ENCODE results near the gene TPSB2. TPM values are rescaled to one million over a fixed set of nuclear protein-coding genes. Genes with fewer than 3 reads are reported as not detected.

TPSB2 gene
- total RNA-seq, 1 donor from 2014 or later: 168 TPM

DNA sequence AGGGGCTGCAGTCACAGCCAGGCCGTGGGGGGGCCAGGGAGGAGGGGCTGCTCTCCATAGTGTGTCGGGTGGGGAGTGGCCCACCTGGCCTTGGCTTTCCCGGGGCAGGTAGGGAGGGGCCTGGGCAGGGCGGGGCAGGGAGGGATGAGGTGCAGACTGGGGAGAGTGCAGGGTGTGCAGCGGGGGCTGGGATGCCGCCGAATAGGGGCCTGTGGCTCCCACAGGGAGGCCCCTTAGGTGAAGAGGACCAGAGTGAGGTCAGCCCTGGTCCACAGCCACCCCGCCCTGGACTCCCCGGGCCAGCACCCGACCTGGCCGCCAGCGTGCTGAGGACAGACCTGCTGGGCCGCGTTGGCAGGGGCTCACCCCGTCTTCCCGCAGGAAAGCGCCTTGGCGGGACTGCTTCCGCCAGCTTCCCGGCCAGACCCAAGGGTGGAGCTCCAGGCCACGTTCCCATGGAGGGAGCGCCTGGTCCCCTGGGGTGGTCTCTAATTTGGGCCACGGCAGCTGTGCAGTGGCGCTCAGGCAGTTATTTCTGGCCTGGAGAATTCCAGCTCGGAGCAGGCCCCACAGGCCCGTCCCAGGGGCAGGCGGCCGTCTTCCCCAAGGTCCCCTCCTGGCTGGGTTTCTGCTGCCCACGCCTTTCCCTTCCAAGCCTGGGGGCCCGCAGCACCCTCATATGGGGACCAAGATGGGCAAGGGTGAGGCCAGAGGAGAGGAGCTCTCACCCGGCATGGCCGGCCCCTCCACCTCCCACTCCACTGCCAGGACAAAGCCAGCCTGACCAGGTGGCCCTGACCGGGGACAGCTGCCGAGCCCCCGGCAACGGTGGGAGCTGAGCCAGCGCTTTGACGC is 49.2 kb downstream of the TPSB2 start:
- peaks cover 16% of the 10 kb centered on the region for H3K4me1 ChIP-seq
- no peak for ATAC-seq
- H3K4me3 ChIP-seq: no peak overlapping the region
- DNase-seq: no peak
- TF ChIP-seq, protein P1, sequence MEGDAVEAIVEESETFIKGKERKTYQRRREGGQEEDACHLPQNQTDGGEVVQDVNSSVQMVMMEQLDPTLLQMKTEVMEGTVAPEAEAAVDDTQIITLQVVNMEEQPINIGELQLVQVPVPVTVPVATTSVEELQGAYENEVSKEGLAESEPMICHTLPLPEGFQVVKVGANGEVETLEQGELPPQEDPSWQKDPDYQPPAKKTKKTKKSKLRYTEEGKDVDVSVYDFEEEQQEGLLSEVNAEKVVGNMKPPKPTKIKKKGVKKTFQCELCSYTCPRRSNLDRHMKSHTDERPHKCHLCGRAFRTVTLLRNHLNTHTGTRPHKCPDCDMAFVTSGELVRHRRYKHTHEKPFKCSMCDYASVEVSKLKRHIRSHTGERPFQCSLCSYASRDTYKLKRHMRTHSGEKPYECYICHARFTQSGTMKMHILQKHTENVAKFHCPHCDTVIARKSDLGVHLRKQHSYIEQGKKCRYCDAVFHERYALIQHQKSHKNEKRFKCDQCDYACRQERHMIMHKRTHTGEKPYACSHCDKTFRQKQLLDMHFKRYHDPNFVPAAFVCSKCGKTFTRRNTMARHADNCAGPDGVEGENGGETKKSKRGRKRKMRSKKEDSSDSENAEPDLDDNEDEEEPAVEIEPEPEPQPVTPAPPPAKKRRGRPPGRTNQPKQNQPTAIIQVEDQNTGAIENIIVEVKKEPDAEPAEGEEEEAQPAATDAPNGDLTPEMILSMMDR (IDR thresholded peaks at IDR 0.05): no peak
- H3K36me3 ChIP-seq: no peaks in the 10 kb centered on the region
- H3K9me3 ChIP-seq: no peaks in the 10 kb centered on the region
- H3K27me3 ChIP-seq (ENCODE audit: low read depth): peaks cover 4% of the 10 kb centered on the region
- no peak overlapping the region for H3K27ac ChIP-seq
- intact Hi-C loops (cut with DNase I): no loop called here

Other genes with a start within 250 kb of the TPSB2 start
- gene SOX8, start 248.4 kb downstream of the TPSB2 start, total RNA-seq: 0.15 TPM
- gene SSTR5, start 157.4 kb downstream of the TPSB2 start, total RNA-seq: not detected
- not detected for gene C1QTNF8, start 133.9 kb downstream of the TPSB2 start, total RNA-seq
- 8.4 TPM for gene CACNA1H, start 77.1 kb downstream of the TPSB2 start, total RNA-seq
- 2.9 TPM for gene TPSG1, start 4.9 kb downstream of the TPSB2 start, total RNA-seq
- gene TPSAB1, start 10.5 kb upstream of the TPSB2 start, total RNA-seq: 103 TPM
- gene TPSD1, start 25.9 kb upstream of the TPSB2 start, total RNA-seq: 9.6 TPM
- gene UBE2I, start 79.5 kb upstream of the TPSB2 start, total RNA-seq: 93.4 TPM
- 8.4 TPM for gene BAIAP3, start 103.5 kb upstream of the TPSB2 start, total RNA-seq
- 39.5 TPM for gene TSR3, start 121.7 kb upstream of the TPSB2 start, total RNA-seq
- 89.5 TPM for gene GNPTG, start 121.7 kb upstream of the TPSB2 start, total RNA-seq
- 23.1 TPM for gene UNKL, start 184.5 kb upstream of the TPSB2 start, total RNA-seq
- 9.7 TPM for gene UQCC4, start 190.6 kb upstream of the TPSB2 start, total RNA-seq
- gene PERCC1, start 200.9 kb upstream of the TPSB2 start, total RNA-seq: not detected
- gene CCDC154, start 214.4 kb upstream of the TPSB2 start, total RNA-seq: 3.1 TPM
- 146 TPM for gene CLCN7, start 244.8 kb upstream of the TPSB2 start, total RNA-seq

Measured in lower lobe of right lung (tissue), 2 donors.